Gastrocnemius medialis (tissue), 4 donors: ENCODE measurements around the gene CDH4. TPM values are rescaled to one million over a fixed set of nuclear protein-coding genes. Genes with fewer than 3 reads are reported as not detected.

Experiments
- ATAC-seq, 2 donors: fragments of 150-250 bp; one replicate each; pipeline ENCODE4 v1.9.1; 2016
- DNase-seq, 2 donors: peaks; one replicate each; pipeline ENCODE4 v3.0.0-alpha.2; 2019
- H3K27ac ChIP-seq, 4 donors: fragments of 200-600 bp; sonication (generic); 1 replicate in 1 of 4; 2 replicates in 3 of 4; pipeline ENCODE4 v1.5.1; 2016 to 2018; ENCODE audit warnings: mild to moderate bottlenecking in 2 of 4, moderate library complexity in 1 of 4
- H3K27me3 ChIP-seq, 3 donors: fragments of 200-600 bp; sonication (generic) in 2 of 3; 1 replicate in 1 of 3; 2 replicates in 2 of 3; pipeline versions ENCODE4 v1.5.1 to v1.6.0; 2016 to 2019; ENCODE audit warnings: mild to moderate bottlenecking in 1 of 3, moderate library complexity in 1 of 3
- H3K36me3 ChIP-seq, 2 donors: fragments of 200-600 bp; sonication (generic) in 1 of 2; one replicate each; pipeline ENCODE4 v1.5.1; 2017 to 2018
- H3K4me1 ChIP-seq, 2 donors: fragments of 200-600 bp; sonication (generic) in 1 of 2; one replicate each; pipeline ENCODE4 v1.5.1; 2016 to 2017; ENCODE audit warnings: mild to moderate bottlenecking in 2 of 2
- H3K4me3 ChIP-seq, 4 donors: fragments of 200-600 bp; sonication (generic) in 3 of 4; 1 replicate in 1 of 4; 2 replicates in 3 of 4; pipeline ENCODE4 v1.5.1; 2016 to 2019; ENCODE audit warnings: mild to moderate bottlenecking in 2 of 4
- H3K9me3 ChIP-seq, 3 donors: fragments of 200-600 bp; sonication (generic) in 2 of 3; 1 replicate in 1 of 3; 2 replicates in 2 of 3; pipeline ENCODE4 v1.5.1; 2016 to 2019
- POLR2A ChIP-seq, 2 donors: fragments of 450-650 bp; IDR thresholded peaks; one replicate each; pipeline ENCODE4 v1.6.1; 2017; ENCODE audit warnings: antibody characterized with exemption in 2 of 2, mild to moderate bottlenecking in 2 of 2, moderate library complexity in 2 of 2
- in situ Hi-C, 4 donors: fragments of 200-750 bp; cut with MboI; loops; one replicate each; pipeline versions ENCODE4 v1.15.0 to v1.8.0; 2017; ENCODE audit warnings: low sequenced_read_pairs in 4 of 4
- intact Hi-C: fragments of 100-400 bp; cut with DNase I; formaldehyde crosslinking; loops from one replicate; pipeline ENCODE4 v1.15.1; 2023; ENCODE audit warnings: low total_unique reads
- total RNA-seq, 4 donors: library from RNA; depleted of rRNA; stranded (reverse); fragments of >200 nt; gene quantifications; one replicate each; pipeline versions ENCODE4 v1.1.0 to v1.2.3, GENCODE V29; 2016
- TF ChIP-seq, protein P1 (sequence below), 5 experiments: fragments of 450-650 bp in 3 of 5; fragments of 200-600 bp in 2 of 5; sonication (generic) in 2 of 5; IDR thresholded peaks in 4 of 5; conservative IDR thresholded peaks in 1 of 5; 1 replicate in 4 of 5; 2 replicates in 1 of 5; pipeline ENCODE4 v1.5.1; 2016 to 2019; ENCODE audit warnings: antibody characterized with exemption in 5 of 5, mild to moderate bottlenecking in 3 of 5, moderate library complexity in 3 of 5

Gene CDH4
- total RNA-seq, 4 donors from 2014 or later: 0.38 to 1.2 (median 0.86) TPM

DNA sequence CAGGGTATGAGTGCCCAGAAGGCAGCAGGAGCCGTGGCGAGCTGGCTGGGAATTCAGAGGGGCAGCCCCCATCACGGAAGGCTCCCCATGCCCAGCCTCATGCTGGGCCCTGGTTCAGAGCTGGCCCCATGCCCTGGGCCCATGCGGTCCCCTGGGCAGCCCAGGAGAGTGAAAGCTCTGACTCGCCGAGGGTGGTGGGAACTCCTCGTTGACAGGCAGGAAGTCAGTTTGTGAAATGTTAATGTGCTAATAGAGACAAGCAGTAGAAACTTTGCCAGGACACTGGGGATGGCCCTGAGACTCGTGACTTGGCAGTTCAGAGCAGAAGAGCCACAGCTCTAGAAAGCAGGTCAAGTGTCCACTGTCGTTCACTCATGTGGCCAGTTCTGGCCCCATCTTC lies 460.6 kb downstream of the CDH4 start:
- no peak for TF ChIP-seq POLR2A (IDR thresholded peaks at IDR 0.05)
- TF ChIP-seq, protein P1, sequence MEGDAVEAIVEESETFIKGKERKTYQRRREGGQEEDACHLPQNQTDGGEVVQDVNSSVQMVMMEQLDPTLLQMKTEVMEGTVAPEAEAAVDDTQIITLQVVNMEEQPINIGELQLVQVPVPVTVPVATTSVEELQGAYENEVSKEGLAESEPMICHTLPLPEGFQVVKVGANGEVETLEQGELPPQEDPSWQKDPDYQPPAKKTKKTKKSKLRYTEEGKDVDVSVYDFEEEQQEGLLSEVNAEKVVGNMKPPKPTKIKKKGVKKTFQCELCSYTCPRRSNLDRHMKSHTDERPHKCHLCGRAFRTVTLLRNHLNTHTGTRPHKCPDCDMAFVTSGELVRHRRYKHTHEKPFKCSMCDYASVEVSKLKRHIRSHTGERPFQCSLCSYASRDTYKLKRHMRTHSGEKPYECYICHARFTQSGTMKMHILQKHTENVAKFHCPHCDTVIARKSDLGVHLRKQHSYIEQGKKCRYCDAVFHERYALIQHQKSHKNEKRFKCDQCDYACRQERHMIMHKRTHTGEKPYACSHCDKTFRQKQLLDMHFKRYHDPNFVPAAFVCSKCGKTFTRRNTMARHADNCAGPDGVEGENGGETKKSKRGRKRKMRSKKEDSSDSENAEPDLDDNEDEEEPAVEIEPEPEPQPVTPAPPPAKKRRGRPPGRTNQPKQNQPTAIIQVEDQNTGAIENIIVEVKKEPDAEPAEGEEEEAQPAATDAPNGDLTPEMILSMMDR (IDR thresholded peaks at IDR 0.05 in 4 of 5, conservative IDR thresholded peaks at IDR 0.05 in 1 of 5): no peak
- no peak overlapping the region for H3K27ac ChIP-seq
- H3K4me1 ChIP-seq: no peaks in the 10 kb centered on the region
- no peak for DNase-seq
- H3K36me3 ChIP-seq: no peaks in the 10 kb centered on the region
- ATAC-seq: no peak
- in situ Hi-C loops (no loop called here), intact Hi-C loops (loop anchor here (5.0 kb wide), 1 partner anchor 495 kb away; no protein-coding TSS in a partner anchor)
- no peaks in the 10 kb centered on the region for H3K27me3 ChIP-seq
- H3K9me3 ChIP-seq: no peaks in the 10 kb centered on the region
- no peak overlapping the region for H3K4me3 ChIP-seq

DNA sequence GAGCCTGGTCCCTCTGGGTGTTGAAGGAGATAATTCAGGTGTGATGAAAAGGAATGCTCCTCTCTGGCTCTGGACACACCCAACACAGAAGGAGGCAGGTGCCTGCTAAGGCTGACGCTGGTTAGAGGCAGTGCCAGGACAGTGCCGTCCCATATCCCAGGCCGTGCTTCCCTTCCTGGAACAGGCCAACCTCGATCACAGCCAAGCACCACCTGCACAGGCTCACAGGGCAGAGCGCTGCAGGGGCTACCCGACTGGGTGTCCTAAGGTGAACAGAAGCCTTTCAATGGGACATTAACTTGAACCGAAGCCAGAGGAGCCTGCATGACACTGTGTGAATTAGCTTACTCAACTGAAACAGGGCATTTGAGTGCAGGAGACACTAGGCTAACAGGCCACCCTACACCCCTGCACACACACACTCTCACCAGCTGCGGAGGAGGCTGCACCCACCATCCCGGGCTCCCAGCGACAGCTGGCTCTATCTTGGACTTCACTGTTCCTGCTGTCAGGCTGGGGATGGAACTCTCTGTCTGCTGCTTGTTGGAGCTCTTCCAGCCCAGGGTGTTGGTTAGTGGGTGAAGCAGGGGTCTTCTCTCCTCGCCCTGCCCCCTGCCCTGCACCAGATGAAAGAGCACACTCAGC lies 466.4 kb downstream of the CDH4 start:
- no peak for DNase-seq
- no peaks in the 10 kb centered on the region for H3K9me3 ChIP-seq
- no peak for ATAC-seq
- in situ Hi-C loops: no loop called here
- intact Hi-C loops: no loop called here
- H3K27me3 ChIP-seq: peaks cover 0 to 3% (median 0%) of the 10 kb centered on the region in 3 donors
- H3K4me1 ChIP-seq: no peaks in the 10 kb centered on the region
- H3K27ac ChIP-seq: no peak overlapping the region
- no peaks in the 10 kb centered on the region for H3K36me3 ChIP-seq
- H3K4me3 ChIP-seq: no peak overlapping the region
- TF ChIP-seq, protein P1 (IDR thresholded peaks at IDR 0.05 in 4 of 5, conservative IDR thresholded peaks at IDR 0.05 in 1 of 5): no peak
- no peak for TF ChIP-seq POLR2A (IDR thresholded peaks at IDR 0.05)

DNA sequence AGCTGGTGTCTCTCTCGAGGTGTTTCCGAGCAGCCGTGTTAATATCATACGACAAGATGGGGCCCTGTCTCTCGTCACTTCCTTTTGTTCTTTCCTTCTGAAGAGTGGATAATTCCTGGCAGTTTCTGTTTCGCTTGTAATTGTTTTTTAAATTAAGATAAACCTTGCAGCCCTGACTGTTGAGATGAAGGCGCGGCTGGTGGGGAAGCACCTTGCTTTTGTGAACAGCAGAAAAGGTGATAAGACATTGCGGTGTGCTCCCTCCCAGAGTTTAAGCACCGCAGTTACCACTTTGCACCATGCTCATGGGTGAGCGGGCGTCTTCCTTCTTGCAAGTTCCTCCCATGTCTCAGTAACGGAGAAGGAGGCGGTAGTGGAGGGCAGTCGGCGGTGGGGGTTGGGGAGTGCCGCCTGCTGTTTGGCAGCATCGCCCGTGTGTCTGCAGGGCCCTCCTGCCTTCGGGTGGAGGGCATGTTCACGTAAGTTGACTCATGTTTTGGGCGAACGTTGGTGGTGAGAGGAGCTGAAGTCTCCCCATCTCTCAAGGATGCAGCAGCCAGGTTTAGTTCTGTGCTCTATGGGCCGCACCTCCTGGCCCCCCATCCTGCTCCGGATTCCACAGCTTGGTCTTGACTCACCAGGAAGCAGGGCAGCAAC lies 467.8 kb downstream of the CDH4 start:
- ATAC-seq (no peak), DNase-seq (no peak)
- no peak overlapping the region for H3K4me3 ChIP-seq
- no peak overlapping the region for H3K27ac ChIP-seq
- TF ChIP-seq, protein P1 (IDR thresholded peaks at IDR 0.05 in 4 of 5, conservative IDR thresholded peaks at IDR 0.05 in 1 of 5): no peak
- no peaks in the 10 kb centered on the region for H3K9me3 ChIP-seq
- peaks cover 0 to 3% (median 0%) of the 10 kb centered on the region in 3 donors for H3K27me3 ChIP-seq
- no peaks in the 10 kb centered on the region for H3K4me1 ChIP-seq
- intact Hi-C loops (no loop called here), in situ Hi-C loops (no loop called here)
- H3K36me3 ChIP-seq: no peaks in the 10 kb centered on the region

DNA sequence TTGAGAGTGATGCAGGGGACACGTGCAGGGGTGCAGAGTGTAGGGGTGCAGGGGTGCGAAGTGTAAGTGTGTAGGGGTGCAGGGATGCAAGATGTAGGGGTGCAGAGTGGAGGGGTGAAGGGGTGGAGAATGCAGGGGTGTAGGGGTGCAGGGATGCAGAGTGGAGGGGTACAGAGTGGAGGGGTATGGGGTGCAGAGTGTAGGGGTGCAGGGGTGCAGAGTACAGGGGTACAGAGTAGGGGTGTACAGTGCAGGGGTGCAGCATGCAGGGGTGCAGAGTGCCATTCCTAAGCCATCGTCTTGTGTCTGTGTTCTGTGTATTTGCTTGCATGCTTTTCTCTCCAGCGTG lies 468.3 kb downstream of the CDH4 start:
- no peak overlapping the region for H3K4me3 ChIP-seq
- intact Hi-C loops (no loop called here), in situ Hi-C loops (no loop called here)
- DNase-seq (no peak), ATAC-seq (no peak)
- no peaks in the 10 kb centered on the region for H3K4me1 ChIP-seq
- no peaks in the 10 kb centered on the region for H3K9me3 ChIP-seq
- H3K27me3 ChIP-seq: peaks cover 0 to 3% (median 0%) of the 10 kb centered on the region in 3 donors
- TF ChIP-seq POLR2A (IDR thresholded peaks at IDR 0.05): no peak
- TF ChIP-seq, protein P1 (IDR thresholded peaks at IDR 0.05 in 4 of 5, conservative IDR thresholded peaks at IDR 0.05 in 1 of 5): no peak
- H3K27ac ChIP-seq: no peak overlapping the region
- H3K36me3 ChIP-seq: no peaks in the 10 kb centered on the region
